HPDE6-E6E7 (cell line): ENCODE measurements around the gene BLNK.
A peak's percentile ranks its signal among the peaks of the same experiment; 100 is the strongest.

Source experiments
- DNase-seq: peaks from one replicate; pipeline ENCODE4 v3.0.0; 2011; ENCODE audit warnings: missing footprints; ENCODE audit errors: extremely low spot score

Gene BLNK

GRCh38 chr10:96261930-96262329, 9.4 kb downstream of the BLNK start:
- no peak for DNase-seq

DNA sequence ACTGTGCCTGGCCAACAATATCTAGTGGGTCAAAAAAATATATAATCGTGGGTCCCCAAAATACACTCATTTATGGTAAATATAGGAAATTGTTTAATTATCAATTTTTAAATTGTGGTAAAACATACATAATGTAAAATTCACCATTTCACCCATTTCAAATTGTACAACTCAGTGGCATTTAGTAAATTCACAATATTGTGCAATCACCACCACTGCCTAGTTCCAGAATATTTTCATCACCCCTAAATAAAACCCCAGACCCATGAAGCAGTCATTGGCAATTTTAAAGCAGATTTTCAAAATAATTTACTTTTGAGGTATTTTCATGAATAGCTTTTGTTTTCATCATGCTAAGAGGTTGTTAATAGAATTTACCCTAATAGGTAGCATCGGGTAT, 10.2 kb downstream of the BLNK start:
- DNase-seq = no peak

DNA sequence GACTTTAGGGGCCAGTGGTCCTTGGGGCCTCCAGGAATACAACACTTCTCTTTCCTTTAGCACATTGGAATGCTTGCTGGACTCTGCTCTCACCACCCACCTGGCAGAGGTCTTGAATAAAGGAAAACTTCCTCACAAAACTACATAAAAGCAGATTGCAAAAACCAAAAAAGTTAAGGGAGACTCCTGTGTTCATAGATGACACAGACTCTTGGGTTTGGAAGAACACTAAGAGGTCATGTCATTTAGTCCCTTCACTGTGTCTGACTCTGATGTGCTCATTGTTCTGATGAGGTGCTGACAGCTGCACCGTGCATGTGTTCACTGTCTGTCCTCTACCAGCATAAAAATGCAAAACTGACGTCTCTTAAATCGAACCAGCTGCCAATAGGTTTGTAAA, 11.4 kb downstream of the BLNK start:
- no peak for DNase-seq

- DNase-seq = no peak
These were observed 12.2 kb downstream of the BLNK start for GRCh38 chr10:96259150-96259549.

DNA sequence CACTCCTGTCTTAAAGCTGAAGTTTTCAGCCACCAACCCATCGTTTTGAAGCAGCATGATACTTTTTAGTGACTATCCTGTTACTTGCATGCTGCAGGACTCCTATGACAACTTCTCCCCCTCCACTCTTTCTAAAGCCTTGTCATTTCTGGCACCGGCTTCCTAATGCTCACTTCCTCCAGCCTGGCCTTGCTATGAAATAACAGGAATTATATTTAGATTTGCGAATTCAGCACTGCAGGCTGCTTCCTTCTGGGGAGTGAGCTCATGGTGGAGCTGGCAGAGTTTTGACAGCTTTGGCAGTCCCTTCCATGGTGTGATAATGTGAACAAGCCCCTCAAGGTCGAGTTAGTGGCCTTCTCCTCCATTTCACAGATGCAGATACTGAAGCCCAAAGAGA, 13.4 kb downstream of the BLNK start:
- DNase-seq = no peak

DNA sequence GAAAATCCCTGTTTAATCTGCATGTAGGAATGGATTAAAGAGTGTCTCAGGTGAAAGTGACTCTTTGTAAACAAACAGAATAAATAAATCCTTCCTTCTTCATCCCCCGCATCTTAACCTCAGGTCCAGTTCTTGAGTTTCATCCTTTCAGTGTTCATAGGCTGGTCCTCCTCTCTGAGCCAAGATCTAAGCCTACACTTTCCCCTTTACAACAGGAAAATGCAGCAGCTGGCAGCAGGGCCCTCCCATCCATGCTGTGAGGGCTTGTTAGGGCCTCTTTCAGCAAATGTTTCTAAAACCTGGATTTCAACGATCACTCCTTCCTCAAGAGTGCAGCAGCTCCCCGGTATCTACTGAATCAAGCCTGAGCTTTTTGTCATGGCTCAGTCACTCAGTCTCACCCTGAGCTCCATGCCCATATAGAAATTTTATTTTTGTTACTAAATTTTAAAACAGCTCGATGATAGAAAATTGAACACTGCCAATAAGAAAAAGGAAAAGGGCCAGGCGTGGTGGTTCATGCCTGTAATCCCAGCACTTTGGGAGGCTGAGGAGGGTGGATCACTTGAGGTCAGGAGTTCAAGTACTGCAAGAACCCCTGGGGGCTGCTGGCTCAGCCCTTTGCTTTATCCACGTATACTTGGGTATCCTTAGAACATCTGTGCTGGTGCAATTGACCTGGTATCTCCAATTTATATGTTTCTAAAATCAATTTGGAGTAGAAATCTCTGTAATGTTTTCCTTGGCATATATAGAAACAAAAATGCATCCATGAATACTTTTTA, 15.6 kb downstream of the BLNK start:
- DNase-seq = no peak

DNA sequence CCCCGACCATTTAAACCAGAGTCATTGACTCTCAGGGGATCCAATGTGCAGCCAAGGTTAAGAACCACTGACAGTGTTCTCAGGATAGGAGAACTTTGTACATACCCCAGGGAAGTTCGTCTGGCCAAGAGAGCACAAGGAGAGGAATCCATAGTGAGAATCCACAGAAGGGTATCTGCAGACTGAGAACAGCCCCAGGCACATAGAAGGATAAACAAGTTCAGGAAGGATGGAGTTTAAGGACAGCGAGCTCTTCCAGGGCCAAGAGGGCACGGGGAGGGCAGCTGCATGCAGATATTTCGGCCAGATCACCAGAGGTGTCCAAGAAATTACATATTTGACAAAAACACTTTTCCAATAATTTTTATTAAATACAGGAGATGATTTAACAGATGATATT, 16.4 kb downstream of the BLNK start:
- no peak for DNase-seq

- no peak for DNase-seq
These were observed 18.6 kb downstream of the BLNK start for GRCh38 chr10:96252730-96253129.

- no peak for DNase-seq
These were observed 21.0 kb downstream of the BLNK start for GRCh38 chr10:96250349-96250748.

GRCh38 chr10:96249264-96249663, 22.1 kb downstream of the BLNK start:
- no peak for DNase-seq

DNA sequence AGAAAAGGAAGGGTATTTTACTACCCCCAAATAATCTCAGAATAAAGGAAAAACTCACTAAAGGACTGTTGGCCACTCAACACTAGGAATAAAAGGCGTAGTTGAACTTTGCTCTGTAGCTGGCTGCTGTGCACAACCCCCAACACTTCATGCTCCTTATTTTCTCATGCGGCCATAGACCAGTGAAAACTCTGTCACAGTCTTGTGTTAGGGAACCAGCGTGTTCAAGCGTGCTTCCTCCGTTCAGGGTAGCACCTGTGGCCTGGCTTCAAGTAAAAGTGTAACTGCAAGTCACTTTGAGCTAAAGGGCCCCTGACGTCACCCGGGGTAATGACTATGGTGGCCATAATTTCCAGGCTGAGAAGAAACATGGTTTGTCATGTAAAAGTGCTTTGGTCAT, 27.0 kb downstream of the BLNK start:
- no peak for DNase-seq

- no peak for DNase-seq
These were observed 28.1 kb downstream of the BLNK start for GRCh38 chr10:96243296-96243695.

GRCh38 chr10:96242822-96243221, 28.5 kb downstream of the BLNK start:
- DNase-seq = no peak

DNA sequence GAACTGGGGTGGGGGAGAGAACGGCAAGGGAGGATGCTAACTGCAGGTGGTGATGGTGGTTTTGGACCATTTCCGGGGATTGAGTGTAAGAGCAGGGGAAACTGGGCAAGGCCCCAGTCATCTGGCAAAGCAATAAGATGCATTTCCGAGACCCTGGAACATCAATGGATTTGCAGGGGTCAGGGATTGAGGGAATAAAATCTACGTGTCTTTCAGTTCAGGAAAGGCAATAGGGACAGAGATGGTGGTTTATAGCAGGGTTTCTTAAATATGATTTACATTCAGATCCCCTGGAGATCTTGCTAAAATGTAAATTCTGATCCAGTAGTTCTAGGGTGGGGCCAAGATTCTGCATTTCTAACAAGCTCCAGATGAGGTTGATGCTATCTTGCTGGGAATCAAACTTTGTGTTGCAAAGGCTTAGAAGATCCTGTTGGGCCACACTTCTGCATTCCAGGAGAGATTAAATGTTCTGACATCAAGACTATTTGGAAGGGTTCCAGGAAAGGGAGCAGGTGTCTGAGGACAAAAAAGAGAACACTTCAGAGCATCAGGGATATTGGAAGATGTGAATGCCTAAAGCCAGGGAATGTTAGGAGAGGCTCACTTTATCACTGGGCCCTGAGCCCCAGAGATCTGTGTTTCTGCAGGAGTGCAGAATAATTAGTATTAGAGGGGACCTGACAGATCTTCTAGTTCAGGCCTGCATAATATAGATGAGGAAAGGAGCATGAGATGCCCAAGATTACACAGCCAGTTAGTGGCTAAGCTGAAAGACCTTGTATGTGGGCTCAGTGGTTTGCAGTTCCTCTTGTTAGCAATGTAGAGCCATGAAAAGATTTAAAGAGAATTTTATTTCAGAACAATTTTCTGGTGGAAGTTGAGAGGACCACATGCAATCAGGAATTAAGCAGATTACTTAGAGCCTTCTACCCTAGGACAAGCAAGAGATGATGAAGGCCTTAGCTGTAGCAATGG, 32.4 kb downstream of the BLNK start:
- DNase-seq = no peak

DNA sequence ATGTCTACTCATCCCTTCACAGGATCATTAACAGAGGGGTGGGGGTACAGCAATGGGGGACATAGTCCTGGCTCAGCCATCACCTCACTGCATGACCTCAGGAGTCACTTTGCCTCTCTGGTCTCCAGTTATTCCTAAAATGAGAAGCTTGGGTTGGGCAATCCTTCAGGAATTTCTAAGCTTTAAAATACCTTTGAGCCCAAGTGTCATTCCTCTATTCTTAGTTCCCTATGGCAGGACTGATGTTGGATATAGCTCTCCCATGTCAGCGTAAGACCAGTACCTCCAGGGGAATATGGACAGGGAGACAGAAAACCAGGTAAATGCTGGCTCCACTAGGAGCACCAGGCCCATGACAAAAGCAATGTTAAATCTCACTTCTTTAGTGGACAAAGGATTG, 34.5 kb downstream of the BLNK start:
- DNase-seq = no peak

DNA sequence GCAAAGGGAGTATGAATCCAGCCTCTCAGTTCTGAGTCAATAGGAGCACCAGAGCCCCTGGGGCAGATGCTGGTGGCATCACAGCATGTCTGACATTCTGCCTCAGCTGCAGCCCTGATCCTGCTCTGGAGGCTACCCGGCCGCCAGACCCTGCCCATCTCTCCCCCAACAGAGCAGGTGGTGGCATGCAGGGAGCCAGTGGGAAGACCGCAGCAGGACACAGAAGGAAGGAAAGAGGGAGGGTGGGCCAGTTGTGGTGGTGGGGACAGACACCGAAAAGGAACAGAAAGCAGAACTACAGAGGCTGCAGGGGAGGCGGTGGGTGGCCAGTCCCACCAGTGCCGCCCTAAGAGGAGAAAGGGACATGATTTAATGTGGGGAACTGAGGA, 35.3 kb downstream of the BLNK start:
- no peak for DNase-seq

DNA sequence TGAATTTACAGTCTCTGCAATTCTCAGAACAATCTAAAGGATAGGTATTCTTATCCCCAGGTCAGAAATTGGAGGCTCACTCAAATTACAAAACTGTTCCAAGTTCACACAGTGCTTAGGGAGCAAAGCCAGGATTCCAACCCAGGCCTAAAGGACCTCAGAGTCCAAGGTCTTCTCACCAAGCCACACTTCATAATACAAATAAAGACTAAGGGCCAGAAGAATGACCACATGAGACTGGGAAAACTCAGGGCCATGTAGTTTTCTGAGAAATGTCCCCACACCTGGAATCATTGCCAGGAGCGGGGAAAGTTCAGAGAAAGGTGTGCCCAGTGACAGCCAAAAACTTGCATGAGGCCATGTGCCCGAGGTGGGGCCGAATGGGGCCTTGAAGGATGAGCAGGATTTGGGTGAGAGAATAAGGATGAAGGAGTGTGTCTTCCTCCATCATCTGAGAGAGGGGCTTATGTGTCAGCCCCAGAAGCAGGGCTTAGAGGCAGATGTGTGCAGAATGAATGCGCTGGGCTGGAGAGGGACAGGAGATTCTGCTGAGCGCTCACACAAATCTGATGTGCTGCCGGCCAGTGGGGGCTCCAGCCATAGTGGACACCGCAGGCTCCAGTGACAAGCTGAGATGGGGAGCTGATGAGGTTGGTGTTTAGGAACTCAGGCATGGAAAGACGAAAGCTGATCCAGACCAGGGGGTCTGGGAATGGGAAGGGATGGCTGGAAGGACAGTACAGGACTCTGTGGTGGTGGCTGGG, 35.9 kb downstream of the BLNK start:
- DNase-seq = no peak

DNA sequence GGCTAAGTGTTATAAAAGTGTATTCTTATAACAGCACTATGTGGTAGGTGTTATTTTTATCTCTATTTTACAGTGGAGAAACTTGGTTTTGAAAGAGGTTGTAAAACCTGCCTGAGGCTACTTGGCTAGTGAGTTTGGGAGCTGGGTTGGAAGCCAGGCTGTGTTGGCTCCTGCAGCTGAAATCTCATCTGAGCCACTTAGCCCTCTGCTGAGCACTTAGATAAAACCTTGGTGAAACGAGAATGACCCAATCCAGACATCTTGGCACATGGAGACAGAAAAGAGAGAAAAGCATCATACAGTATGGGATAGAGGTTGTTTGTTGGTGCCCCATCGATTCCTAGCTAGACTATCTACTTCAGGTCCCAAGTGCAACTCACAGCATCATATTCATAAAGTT, 37.4 kb downstream of the BLNK start:
- DNase-seq = no peak

DNA sequence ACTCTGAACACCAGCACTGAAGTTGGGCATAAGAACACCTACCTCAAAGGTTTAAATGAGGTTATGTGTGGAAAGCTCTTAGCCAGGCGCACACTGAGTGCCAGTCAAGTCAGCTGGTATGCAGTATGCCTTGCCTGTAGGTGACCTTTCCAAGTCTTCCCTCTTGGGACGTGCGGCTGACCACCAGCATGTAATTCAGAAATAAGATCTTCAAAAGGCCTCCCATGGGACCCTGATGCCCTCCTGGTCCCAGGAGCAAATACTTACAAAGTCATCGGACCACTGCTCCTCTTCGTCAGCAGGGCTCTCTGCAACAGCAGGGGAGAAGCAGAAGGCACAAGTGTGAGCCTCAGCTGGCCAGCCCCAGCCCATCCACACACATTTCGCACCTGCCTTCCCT, 40.8 kb downstream of the BLNK start:
- no peak for DNase-seq

GRCh38 chr10:96229568-96230030, 41.8 kb downstream of the BLNK start:
- DNase-seq = peak; percentile 34

DNA sequence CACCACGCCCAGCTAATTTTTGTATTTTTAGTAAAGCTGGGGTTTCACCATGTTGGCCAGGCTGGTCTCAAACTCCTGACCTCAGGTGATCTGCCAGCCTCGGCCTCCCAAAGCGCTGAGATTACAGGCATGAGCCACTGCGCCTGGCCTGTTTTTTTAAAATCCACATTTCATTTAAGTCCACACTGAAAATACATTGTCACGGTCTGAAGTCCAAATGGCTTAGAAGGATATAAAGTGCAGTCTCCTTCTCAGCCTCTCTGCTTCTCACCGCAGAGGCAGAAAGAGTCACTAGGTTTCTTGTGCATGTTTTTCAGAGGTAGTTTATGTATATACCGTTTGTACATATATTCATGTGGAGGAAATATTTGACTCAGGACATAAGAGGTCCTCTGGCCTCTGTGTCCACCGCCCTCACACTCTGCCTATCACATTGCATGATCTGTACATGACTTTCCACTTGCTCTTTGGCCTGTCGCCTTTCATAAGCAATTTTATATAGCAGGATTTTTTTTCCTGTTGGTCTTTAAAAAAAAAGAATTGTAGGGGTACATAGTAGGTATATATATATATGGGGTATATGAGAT, 42.9 kb downstream of the BLNK start:
- no peak for DNase-seq

GRCh38 chr10:96227206-96227605, 44.2 kb downstream of the BLNK start:
- no peak for DNase-seq
